Effector CD8-positive, alpha-beta T cell (primary cell): ENCODE data around the gene NEK11.
"Not testable (repeated sequence)": the region's sequence is repeated elsewhere in the genome, so short reads cannot be mapped to it uniquely, and the experiment has no call there.

Source experiments
- DNase-seq: peaks from one replicate; lab custom pipeline; 2025; lab: John Stamatoyannopoulos, UW

The NEK11 gene

GRCh38 chr3:131042271-131042985 is 15.8 kb downstream of the NEK11 start:
- DNase-seq, result not testable (repeated sequence)

DNA sequence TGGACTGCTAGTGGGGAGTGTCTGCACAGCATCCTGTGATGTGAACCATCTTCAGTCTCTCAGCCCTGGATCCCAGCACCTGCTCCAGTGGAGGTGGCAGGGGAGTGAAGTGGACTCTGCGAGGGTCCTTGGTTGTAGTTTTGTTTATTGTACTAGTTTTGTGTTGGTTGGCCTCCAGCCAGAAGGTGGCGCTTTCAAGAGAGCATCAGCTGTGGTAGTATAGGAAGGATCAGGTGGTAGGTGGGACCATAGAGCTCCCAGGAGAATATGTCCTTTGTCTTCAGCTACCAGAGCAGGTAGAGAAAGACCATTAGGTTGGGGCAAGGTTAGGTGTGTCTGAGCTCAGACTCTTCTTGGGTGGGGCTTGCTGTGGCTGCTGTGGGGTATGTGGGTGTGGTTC is 20.9 kb downstream of the NEK11 start:
- DNase-seq, result no peak

- DNase-seq, result no peak
These were observed 21.4 kb downstream of the NEK11 start for GRCh38 chr3:131048030-131048429.

GRCh38 chr3:131050001-131050400 is 23.3 kb downstream of the NEK11 start:
- no peak for DNase-seq

DNA sequence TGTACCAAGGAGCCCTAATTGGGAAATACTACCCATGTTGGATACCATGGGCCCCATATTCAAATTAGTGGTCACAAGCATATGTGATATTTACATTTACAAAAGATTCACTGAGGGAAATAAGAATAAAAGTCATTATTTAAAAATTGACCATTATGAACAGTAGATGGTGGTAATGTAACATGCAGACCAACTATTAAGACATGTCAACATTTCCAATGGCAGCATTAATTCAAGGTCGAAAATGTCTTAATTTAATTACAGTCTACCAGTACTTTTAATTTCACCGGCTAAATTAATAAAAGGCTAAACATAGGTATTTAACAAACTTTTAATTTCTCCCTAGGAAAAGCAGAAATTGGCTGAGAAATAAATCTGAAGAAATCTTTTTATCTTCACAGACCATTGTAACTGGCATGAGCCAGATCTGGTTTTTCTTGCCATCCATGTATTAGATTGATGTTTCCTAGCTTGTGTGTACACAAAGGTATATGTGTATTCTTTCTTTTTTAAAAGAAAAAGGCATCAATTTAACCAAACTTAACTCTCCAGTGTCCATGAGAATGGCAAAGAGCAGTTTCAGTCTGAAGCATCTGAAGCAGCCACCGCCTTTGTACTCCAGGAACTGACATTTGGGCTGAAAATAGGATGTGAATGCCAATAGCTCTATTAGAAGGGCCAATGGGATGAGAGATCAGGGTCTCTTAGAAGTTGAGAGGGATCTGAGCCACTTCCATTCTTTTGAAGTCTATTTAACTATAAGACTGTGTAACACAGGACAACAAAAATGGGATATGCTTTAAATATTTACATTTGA is 26.6 kb downstream of the NEK11 start:
- DNase-seq, result no peak

GRCh38 chr3:131067983-131068382 is 41.3 kb downstream of the NEK11 start:
- DNase-seq, result no peak

GRCh38 chr3:131072099-131072559 is 45.5 kb downstream of the NEK11 start:
- DNase-seq, result no peak

DNA sequence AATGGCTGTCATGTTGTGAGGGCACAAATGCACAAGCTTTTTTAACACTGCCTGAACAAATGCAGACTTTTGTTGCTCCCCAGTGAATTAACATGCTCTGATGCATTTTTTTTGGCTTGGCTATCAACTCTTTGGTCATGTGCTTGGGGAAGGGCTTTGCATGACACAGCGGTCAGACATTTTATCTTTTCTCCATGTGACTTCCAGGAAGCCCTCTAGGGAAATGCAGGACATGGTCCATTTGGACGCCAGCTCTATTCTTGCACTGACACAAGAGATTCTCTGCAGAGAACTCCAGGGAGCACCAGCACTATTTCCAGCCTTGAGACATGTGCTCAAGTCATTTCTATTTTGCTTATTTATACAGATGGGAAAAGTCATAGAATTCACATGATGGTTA is 46.2 kb downstream of the NEK11 start:
- no peak for DNase-seq

DNA sequence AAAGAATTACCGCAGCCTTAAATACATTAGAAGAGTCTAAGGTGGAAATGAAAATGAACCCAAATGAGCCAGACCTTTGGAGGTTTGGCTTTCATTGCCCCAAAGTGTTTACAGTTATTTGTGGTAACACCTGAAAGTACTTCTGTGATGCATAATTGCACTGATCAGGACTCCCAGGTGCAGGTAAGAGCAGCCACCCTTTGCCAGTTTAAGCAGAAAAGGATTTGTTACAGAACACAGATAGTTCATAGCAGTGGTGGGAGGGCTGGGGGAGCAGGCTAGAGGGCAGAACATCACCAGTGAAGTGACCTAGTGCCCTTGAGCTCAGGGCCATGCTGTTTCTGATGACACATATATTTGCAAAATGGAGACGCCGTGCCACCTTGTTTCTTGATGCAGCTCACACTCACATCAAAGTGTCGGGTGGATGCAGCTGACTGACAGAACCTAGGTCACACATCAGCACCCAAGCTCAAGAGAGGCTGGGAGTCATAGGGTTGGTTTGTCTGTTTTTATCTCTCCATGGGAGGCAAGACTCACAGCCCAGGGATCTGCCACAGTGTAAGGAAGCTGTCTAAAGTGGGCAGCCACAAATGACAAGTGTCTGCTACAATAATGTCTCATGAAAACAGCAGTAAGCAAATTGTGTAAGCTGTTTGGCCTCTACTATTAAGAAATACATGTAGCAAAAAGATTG is 49.1 kb downstream of the NEK11 start:
- no peak for DNase-seq

- no peak for DNase-seq
These were observed 51.2 kb downstream of the NEK11 start for GRCh38 chr3:131077904-131078303.

- DNase-seq, result no peak
These were observed 52.4 kb downstream of the NEK11 start for GRCh38 chr3:131079086-131079485.

DNA sequence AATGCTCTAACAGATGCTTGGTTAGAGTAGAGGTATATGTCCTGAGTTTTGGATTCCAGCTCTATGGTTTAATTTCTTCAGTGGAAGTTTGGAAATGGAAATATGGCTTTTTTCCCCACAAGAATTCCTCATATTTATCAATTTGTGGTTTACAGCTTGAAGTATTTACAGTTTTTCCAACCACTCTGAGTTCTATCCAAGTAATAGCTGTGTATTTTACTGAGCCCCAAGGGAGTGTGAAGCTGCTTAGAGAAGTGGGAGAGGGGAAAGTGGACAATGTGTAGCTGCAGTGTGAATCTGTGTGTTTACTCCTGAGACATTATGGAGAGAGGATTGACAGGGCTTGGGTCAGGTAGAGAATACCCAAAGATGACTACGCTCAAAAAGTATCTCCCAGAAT is 54.5 kb downstream of the NEK11 start:
- DNase-seq, result no peak

DNA sequence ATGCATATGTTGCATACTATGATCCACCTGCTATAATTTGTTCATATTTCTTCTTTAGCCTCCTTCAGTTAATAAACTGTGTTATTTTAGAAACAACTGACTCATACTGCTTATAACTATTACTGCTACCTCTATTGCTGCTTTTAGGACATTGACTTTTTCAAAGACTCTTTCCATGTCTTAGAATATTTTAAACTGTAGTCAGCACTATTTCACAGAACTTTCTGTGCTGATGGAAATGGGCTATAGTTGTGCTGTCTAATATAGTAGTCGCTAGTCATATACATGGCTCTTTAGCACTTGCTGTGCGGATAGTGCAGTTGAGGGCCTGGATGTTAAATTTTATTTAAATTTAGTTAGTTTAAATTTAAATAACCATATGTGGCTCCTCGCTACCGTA is 55.6 kb downstream of the NEK11 start:
- no peak for DNase-seq

DNA sequence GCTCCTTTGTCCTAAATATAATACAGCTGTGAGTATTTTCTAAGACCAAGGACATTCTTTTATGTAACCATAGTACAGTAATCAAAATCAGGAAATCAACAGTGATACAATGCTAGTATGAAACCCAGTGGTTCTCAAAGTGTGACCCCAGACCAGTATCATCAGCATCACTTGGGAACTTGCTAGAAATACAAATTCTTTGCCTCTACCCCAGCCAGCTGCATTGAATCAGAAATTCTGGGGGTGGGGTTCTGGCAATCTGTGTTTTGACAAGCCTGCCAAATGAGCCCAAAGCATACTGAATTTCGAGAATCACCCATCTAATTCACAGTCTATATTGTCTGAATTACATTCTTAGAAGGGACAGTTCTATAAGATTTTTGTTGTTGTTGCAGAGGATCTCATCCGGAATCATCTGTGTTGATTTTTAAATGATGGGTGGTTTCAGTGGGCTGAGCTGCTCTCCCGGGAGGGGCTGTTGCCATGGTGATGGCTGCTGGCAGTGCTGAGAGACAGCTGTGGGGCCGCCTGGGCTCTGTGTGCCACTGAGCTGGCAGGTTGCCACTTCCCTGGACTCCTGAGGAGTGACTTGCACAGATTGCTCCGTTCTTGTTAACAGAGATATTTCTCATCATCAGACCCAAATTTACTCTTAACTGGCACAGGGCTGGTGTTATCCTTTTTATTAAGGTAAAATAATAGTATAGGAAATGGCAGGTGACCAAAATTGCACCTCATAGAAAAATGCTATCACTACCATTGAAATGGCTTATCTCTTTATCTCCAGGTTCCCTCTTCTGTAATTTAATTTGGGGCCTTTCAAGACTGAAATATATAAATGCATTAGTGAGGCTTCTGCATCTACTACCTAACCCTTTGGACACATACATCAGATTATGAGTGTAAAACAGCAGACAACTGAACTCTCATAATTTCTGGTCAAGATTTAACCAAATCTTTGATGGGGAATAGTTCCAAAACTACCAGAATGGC is 56.5 kb downstream of the NEK11 start:
- no peak for DNase-seq

- no peak for DNase-seq
These were observed 65.1 kb downstream of the NEK11 start for GRCh38 chr3:131091768-131092167.

DNA sequence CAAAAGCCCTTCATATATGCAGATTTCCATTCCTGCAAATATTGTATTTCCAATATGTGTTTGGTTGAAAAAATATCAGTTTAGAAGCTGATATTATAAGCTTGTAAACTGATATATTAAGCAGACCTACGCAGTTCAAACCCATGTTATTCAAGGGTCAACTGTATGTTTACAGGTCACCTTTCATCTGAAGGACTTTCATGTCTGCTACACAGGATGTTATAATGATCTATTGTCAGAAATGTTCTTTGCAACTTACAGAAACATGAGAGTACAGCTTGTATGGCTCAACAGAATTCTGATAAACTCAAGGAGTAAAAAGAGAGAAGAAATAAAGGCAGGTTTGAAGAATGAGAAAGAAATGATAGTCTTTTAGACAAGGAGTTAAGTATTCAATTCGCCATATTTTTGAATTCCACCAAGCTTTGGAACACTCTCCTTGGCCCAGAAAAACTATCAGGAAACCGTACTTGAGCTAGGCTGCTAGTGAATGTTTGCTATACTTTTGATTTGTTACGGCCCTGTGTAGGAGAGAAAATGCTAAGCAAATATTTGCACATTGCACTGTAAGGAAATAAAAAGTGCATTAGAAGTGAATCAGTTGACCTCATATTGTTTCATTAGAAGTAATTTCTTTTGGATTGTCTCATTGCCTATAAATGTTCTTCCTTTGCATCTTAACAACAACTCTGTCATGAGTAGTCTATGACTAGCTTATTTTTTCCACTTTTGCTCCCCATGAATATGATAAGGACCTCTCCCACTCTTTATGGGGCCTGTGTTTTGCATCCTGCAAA is 81.2 kb downstream of the NEK11 start:
- no peak for DNase-seq

GRCh38 chr3:131109156-131109555 is 82.5 kb downstream of the NEK11 start:
- no peak for DNase-seq

DNA sequence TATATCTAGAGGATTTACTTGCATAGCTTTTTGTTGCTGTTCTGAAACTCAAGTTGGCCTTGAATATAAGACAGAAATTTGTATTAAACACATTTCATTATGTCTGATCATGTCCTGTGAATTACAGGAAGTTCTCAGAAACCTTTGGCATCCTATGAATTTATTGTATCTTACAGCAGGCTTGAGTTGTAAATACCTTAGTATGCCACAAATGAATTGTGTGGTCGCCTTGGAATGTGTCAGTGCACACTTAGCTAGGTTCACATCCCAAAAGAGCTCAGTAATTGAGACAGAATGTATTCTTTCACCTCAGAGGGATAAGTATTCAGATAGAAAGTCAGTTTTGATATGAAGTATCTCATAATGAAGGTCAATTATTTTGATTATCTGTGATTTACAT is 83.4 kb downstream of the NEK11 start:
- no peak for DNase-seq

DNA sequence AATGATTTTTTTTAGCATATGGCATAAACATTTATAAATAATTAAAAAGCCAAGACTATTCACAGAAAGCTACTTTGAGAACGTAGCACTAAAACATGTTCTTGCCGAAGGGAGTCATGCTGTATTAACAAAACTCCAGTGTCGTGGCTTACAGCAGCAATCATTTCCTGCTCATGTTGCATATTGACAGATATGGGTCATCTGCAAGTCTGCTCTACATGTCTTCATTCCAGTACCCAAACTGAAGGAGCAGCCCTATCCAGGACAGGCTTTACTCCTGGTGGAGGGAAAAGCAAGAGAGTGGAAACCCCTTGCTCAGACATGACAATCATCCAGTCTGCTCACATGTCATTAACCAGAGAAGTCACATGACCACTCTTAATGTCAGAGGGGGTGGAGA is 87.6 kb downstream of the NEK11 start:
- DNase-seq, result no peak

DNA sequence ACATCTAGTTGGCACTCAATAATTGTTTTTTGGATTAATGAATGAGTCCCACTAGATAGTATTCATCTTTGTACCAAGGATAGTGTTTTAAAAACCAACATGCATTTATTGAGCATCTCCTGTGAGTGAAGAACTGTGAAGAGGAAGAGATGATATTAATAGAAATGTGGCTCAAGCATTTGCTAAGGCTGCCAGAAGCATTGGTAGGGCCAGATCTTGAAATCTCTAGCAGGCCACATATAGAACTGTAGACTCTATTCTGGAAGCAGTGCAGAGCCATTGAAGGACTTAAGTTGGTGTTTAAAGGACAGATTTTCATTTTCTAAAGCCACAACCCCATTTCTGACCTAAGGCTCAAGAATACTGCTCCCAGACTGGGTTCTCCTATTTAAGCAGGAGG is 99.0 kb downstream of the NEK11 start:
- no peak for DNase-seq

DNA sequence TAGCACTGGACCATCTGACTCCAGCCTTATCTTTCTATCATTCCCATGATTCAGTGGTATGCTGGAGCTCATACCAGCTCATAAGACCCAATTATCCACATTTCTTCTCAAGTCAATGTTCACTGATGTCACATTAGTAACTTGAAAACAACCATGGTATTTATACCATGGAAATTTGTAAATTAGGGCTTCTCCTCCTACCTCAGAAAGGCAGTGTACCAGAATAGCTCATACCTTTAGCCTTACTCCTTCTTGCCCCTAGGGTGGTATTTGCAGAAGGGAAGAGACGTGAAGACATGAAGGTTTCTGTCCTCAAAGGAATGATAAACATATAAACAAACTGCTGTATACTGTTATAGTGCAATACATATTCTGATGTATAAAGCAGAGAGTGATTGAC is 114.2 kb downstream of the NEK11 start:
- no peak for DNase-seq
